Liver (tissue), 9 donors: ENCODE data around the gene LAMTOR1. TPM values are rescaled to one million over a fixed set of nuclear protein-coding genes. Genes with fewer than 3 reads are reported as not detected.
"Not testable (repeated sequence)": the region's sequence is repeated elsewhere in the genome, so short reads cannot be mapped to it uniquely, and the experiment has no call there.

Source experiments
- DNase-seq: peaks from one replicate; pipeline ENCODE4 v3.0.0-alpha.2; 2017; ENCODE audit warnings: low spot score
- H3K27ac ChIP-seq, 2 donors: one replicate each; pipeline ENCODE4 v1.7.0; 2013; ENCODE audit warnings: inconsistent platforms in 2 of 2, low read length in 2 of 2, control low read depth in 1 of 2, low read depth in 1 of 2, mild to moderate bottlenecking in 1 of 2
- H3K27me3 ChIP-seq, 4 donors: one replicate each; pipeline versions ENCODE4 v1.6.1 to v1.7.0; 2013; ENCODE audit warnings: low read length in 3 of 4, inconsistent platforms in 1 of 4, mild to moderate bottlenecking in 1 of 4, moderate library complexity in 1 of 4; ENCODE audit not compliant: control insufficient read depth in 4 of 4, insufficient read depth in 4 of 4
- H3K36me3 ChIP-seq, 4 donors: one replicate each; pipeline versions ENCODE4 v1.6.1 to v1.7.0; 2013; ENCODE audit warnings: low read length in 3 of 4, mild to moderate bottlenecking in 3 of 4, low read depth in 1 of 4, moderate library complexity in 1 of 4; ENCODE audit not compliant: control insufficient read depth in 4 of 4, insufficient read depth in 3 of 4
- H3K4me1 ChIP-seq, 4 donors: one replicate each; pipeline versions ENCODE4 v1.6.1 to v1.7.0; 2013; ENCODE audit warnings: low read length in 3 of 4, mild to moderate bottlenecking in 3 of 4, moderate library complexity in 1 of 4; ENCODE audit not compliant: control insufficient read depth in 4 of 4, insufficient read depth in 4 of 4
- H3K4me3 ChIP-seq, 3 donors: one replicate each; pipeline versions ENCODE4 v1.6.1 to v1.7.0; 2013; ENCODE audit warnings: low read length in 3 of 3, control low read depth in 1 of 3, low read depth in 1 of 3, mild to moderate bottlenecking in 1 of 3
- H3K9ac ChIP-seq, 2 donors: one replicate each; pipeline ENCODE4 v1.7.0; 2013; ENCODE audit warnings: low read length in 2 of 2, mild to moderate bottlenecking in 2 of 2, moderate library complexity in 2 of 2, control low read depth in 1 of 2, low read depth in 1 of 2
- H3K9me3 ChIP-seq, 4 donors: one replicate each; pipeline versions ENCODE4 v1.6.1 to v1.7.0; 2013; ENCODE audit warnings: low read length in 3 of 4; ENCODE audit not compliant: control insufficient read depth in 4 of 4
- ATF3 ChIP-seq: IDR thresholded peaks from 2 replicates; pipeline ENCODE4 v1.6.1; 2016; ENCODE audit warnings: antibody characterized with exemption
- CTCF ChIP-seq: fragments of 150-350 bp; IDR thresholded peaks from 2 replicates; pipeline ENCODE4 v1.5.1; 2017; ENCODE audit warnings: improper control_type of control experiment, low read depth, low read length; ENCODE audit not compliant: missing input control
- FOXA1 ChIP-seq: IDR thresholded peaks from 2 replicates; pipeline ENCODE4 v1.6.1; 2016; ENCODE audit warnings: antibody characterized with exemption
- FOXA2 ChIP-seq: IDR thresholded peaks from 2 replicates; pipeline ENCODE4 v1.6.1; 2016; ENCODE audit warnings: antibody characterized with exemption
- HNF4A ChIP-seq, 2 donors: conservative IDR thresholded peaks; 2 replicates each; pipeline ENCODE4 v1.6.1; 2016; ENCODE audit warnings: antibody characterized with exemption in 2 of 2, mild to moderate bottlenecking in 2 of 2
- HNF4G ChIP-seq: IDR thresholded peaks from 2 replicates; pipeline ENCODE4 v1.6.1; 2016; ENCODE audit warnings: antibody characterized with exemption
- JUND ChIP-seq, 2 donors: IDR thresholded peaks; 2 replicates each; pipeline ENCODE4 v1.6.1; 2016; ENCODE audit warnings: antibody characterized with exemption in 2 of 2
- MAX ChIP-seq: IDR thresholded peaks from 2 replicates; pipeline ENCODE4 v1.6.1; 2016; ENCODE audit warnings: antibody characterized with exemption
- NR2F2 ChIP-seq: IDR thresholded peaks from 2 replicates; pipeline ENCODE4 v1.6.1; 2016; ENCODE audit warnings: antibody characterized with exemption
- RAD21 ChIP-seq, 2 donors: IDR thresholded peaks; 2 replicates each; pipeline ENCODE4 v1.6.1; 2016; ENCODE audit warnings: antibody characterized with exemption in 2 of 2, mild to moderate bottlenecking in 2 of 2
- REST ChIP-seq: IDR thresholded peaks from 2 replicates; pipeline ENCODE4 v1.6.1; 2016; ENCODE audit warnings: antibody characterized with exemption, mild to moderate bottlenecking
- RXRA ChIP-seq, 2 donors: IDR thresholded peaks; 2 replicates each; pipeline ENCODE4 v1.6.1; 2017 to 2018; ENCODE audit warnings: antibody characterized with exemption in 2 of 2, mild to moderate bottlenecking in 1 of 2
- SP1 ChIP-seq: IDR thresholded peaks from 2 replicates; pipeline ENCODE4 v1.6.1; 2018; ENCODE audit warnings: antibody characterized with exemption, mild to moderate bottlenecking
- TAF1 ChIP-seq: conservative IDR thresholded peaks from 2 replicates; pipeline ENCODE4 v1.6.1; 2016; ENCODE audit warnings: antibody characterized with exemption, mild to moderate bottlenecking
- YY1 ChIP-seq: IDR thresholded peaks from 2 replicates; pipeline ENCODE4 v1.6.1; 2016; ENCODE audit warnings: antibody characterized with exemption, mild to moderate bottlenecking
- ZBTB33 ChIP-seq: IDR thresholded peaks from 2 replicates; pipeline ENCODE4 v1.6.1; 2016; ENCODE audit warnings: antibody characterized with exemption
- WGBS: extraction: QIAGEN DNeasy Blood & Tissue Kit; methylation state at CpG from one replicate; pipeline ENCODE4 v1.1.7; 2013; 5-methylcytosine and 5-hydroxymethylcytosine counted together
- polyA plus RNA-seq, 2 donors: library from polyadenylated mRNA; stranded (reverse) in 1 of 2; unstranded in 1 of 2; fragments of 200-250 nt in 1 of 2; fragments of >200 nt in 1 of 2; fragmentation: Nextera tagmentation in 1 of 2; extraction: Ambion mirVana in 1 of 2; gene quantifications; one replicate each; pipeline versions ENCODE4 v1.2.1 to v1.2.3, GENCODE V29; 2013 to 2015
- total RNA-seq, 2 donors: library from RNA; depleted of rRNA; stranded (reverse); fragments of >200 nt; gene quantifications; one replicate each; pipeline ENCODE4 v1.2.3, GENCODE V29; 2014
- donor health status: healthy.
- donor health status: healthy.
- donor health status: healthy.
- donor health status: healthy.
- donor health status: healthy.

LAMTOR1 gene
- total and polyA plus RNA-seq, 4 donors, result 30.5 to 74.0 (median 58.6) TPM

GRCh38 chr11:72144807-72145565 lies 41.9 kb upstream of the LAMTOR1 start:
- no peak overlapping the region for H3K27ac ChIP-seq
- no peak overlapping the region for H3K9ac ChIP-seq
- no peaks in the 10 kb centered on the region for H3K36me3 ChIP-seq
- WGBS, result 89% methylated on average over 4 of the region's 4 CpGs
- H3K9me3 ChIP-seq, result no peaks in the 10 kb centered on the region
- H3K27me3 ChIP-seq, result no peaks in the 10 kb centered on the region
- TF ChIP-seq HNF4G (no peak), NR2F2 (no peak), ZBTB33 (no peak), YY1 (no peak), MAX (no peak), RAD21 (IDR thresholded peaks at IDR 0.05) (no peak), ATF3 (no peak), SP1 (no peak), CTCF (no peak), HNF4A (conservative IDR thresholded peaks at IDR 0.05) (no peak), FOXA2 (no peak), FOXA1 (no peak), TAF1 (no peak), RXRA (IDR thresholded peaks at IDR 0.05) (no peak), JUND (IDR thresholded peaks at IDR 0.05) (no peak), REST (no peak)
- no peak for DNase-seq
- H3K4me3 ChIP-seq, result no peak overlapping the region
- H3K4me1 ChIP-seq, result no peaks in the 10 kb centered on the region

GRCh38 chr11:72142543-72142942 lies 39.4 kb upstream of the LAMTOR1 start:
- not testable (repeated sequence) for H3K4me1 ChIP-seq, H3K27me3 ChIP-seq, H3K36me3 ChIP-seq, H3K9me3 ChIP-seq, H3K9ac ChIP-seq, H3K27ac ChIP-seq, H3K4me3 ChIP-seq, DNase-seq
- WGBS, result 68% methylated on average over 1 of the region's 1 CpG

GRCh38 chr11:72142086-72142485 lies 39.0 kb upstream of the LAMTOR1 start:
- 47% methylated on average over 1 of the region's 1 CpG for WGBS
- not testable (repeated sequence) for H3K4me3 ChIP-seq, DNase-seq, H3K9me3 ChIP-seq, H3K36me3 ChIP-seq, H3K9ac ChIP-seq, H3K27ac ChIP-seq, H3K27me3 ChIP-seq, H3K4me1 ChIP-seq
